HG02870 (cell line): ENCODE measurements around the gene OR2T34.
"Not testable (repeated sequence)": the region's sequence is repeated elsewhere in the genome, so short reads cannot be mapped to it uniquely, and the experiment has no call there.

Source experiments
- ATAC-seq: cut with Tn5 transposase; IDR thresholded peaks from one replicate; pipeline ENCODE4 v1.9.1; 2021; ENCODE audit warnings: mild to moderate bottlenecking, moderate library complexity; ENCODE audit not compliant: unreplicated experiment

Gene OR2T34, protein sequence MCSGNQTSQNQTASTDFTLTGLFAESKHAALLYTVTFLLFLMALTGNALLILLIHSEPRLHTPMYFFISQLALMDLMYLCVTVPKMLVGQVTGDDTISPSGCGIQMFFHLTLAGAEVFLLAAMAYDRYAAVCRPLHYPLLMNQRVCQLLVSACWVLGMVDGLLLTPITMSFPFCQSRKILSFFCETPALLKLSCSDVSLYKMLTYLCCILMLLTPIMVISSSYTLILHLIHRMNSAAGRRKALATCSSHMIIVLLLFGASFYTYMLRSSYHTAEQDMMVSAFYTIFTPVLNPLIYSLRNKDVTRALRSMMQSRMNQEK

DNA sequence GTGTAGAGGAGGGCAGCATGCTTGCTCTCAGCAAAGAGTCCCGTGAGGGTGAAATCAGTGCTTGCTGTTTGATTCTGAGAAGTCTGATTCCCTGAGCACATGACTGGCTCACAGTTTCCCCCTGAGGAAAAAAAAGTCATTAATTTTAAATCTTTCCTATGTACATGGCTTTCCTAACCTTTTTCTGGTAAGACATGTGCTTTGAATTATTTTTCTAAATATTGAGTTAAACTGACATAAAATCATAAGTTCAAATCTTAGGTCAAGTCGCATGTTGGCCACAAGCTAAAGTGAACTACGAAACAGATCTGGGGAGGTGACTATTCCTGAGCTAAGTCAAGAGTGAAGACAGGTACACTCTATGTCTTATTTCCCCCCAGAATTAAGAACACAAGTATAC, at the start of gene OR2T34:
TSS of gene OR2T34 (minus strand) at position 101 of the 400 bp plus-strand sequence. CDS start at position 101, 0 bp downstream.
- not testable (repeated sequence) for ATAC-seq

- ATAC-seq, result peak; percentile 90
These were observed 48.0 kb upstream of the OR2T34 start for GRCh38 chr1:248622570-248623001.

- ATAC-seq, result no peak
These were observed 47.2 kb upstream of the OR2T34 start for GRCh38 chr1:248621770-248622169.

DNA sequence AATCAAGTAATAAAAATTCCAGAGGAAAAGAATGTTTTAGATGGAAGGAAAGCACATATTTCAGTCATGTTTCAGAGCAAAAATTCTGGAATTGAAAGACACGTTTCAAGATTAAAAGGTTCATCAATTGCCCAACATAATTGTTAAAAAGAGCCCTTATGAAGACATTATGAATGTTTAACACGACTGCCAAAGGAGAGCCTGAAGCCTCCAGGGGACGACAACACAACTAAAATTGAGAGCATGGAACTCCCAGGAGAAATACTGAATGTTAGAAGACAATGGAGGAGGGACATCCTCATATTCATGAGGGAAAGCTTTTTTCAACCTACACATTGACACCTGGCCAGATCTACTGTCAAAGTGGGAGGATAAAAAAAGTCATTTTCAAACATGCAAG, 44.3 kb upstream of the OR2T34 start:
- ATAC-seq, result no peak

- ATAC-seq, result no peak
These were observed 43.6 kb upstream of the OR2T34 start for GRCh38 chr1:248618119-248618518.

- ATAC-seq, result peak; percentile 81
These were observed 39.2 kb upstream of the OR2T34 start for GRCh38 chr1:248613742-248614141.

- no peak for ATAC-seq
These were observed 37.4 kb upstream of the OR2T34 start for GRCh38 chr1:248611883-248612414.

- ATAC-seq, result no peak
These were observed 35.7 kb upstream of the OR2T34 start for GRCh38 chr1:248610301-248610700.

DNA sequence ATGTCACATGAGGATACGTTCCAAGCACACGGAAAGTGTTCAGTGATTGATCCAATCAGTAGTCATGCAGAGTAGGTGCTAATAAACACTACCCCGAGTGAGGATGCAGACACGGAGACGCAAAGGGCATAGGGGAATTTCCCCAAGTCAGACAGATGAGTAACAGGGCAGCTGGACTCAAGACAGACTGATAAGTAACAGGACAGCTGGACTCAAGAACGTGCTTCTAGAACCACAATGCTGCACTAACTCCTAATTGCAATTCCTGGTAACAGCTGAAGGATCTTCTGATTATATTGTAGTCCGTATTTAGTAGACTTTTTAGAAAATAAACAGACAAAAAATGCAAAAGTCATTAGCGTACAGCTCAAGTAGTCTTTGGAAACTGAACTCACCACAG, 24.8 kb upstream of the OR2T34 start:
- ATAC-seq, result no peak

DNA sequence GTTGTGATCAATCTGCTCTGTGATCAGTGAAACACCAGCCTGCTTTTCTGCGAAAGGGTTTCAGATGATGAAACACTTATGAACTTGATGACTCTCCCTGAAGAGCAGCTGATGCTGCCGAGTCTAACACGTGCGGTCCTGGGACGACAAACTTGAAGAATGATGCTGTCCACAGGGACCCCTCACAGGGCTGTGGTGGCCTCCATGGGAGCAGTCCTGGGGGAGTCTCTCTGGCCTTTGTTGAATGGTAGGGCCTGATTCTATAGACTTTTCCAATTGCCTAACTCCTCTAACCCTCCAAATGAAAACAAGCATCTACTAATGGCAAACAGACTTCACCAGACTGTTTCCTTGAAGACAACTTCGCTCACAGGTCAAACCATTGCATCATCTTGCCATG, 23.0 kb upstream of the OR2T34 start, which contains the start of gene OR2T10:
TSS of gene OR2T10 (minus strand) at position 112 of the 400 bp plus-strand sequence. CDS start 3,932 bp downstream, outside the sequence.
- ATAC-seq, result no peak

- ATAC-seq, result no peak
These were observed 22.1 kb upstream of the OR2T34 start for GRCh38 chr1:248596615-248597014.

DNA sequence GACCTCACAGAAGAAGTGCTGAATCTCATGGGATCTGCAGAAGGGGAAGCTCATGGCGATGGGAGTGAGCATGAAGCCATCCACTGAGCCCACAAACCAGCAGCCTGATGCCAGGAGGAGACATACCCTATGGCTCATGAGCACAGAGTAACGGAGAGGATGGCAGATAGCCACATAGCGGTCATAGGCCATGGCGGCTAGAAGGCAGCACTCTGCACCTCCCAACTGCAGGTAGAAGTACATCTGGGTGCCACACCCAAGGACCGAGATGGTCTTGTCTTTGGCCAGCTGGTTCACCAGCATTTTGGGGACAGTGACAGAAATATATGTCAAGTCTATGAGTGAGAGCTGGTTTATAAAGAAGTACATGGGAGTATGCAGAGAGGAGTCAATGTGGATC, 18.7 kb upstream of the OR2T34 start:
- ATAC-seq, result no peak

GRCh38 chr1:248592655-248593054, 18.1 kb upstream of the OR2T34 start:
- no peak for ATAC-seq

GRCh38 chr1:248590055-248590454, 15.5 kb upstream of the OR2T34 start:
- no peak for ATAC-seq

- ATAC-seq, result no peak
These were observed 14.8 kb upstream of the OR2T34 start for GRCh38 chr1:248589334-248589733.

- no peak for ATAC-seq
These were observed 10.7 kb upstream of the OR2T34 start for GRCh38 chr1:248585266-248585665.

DNA sequence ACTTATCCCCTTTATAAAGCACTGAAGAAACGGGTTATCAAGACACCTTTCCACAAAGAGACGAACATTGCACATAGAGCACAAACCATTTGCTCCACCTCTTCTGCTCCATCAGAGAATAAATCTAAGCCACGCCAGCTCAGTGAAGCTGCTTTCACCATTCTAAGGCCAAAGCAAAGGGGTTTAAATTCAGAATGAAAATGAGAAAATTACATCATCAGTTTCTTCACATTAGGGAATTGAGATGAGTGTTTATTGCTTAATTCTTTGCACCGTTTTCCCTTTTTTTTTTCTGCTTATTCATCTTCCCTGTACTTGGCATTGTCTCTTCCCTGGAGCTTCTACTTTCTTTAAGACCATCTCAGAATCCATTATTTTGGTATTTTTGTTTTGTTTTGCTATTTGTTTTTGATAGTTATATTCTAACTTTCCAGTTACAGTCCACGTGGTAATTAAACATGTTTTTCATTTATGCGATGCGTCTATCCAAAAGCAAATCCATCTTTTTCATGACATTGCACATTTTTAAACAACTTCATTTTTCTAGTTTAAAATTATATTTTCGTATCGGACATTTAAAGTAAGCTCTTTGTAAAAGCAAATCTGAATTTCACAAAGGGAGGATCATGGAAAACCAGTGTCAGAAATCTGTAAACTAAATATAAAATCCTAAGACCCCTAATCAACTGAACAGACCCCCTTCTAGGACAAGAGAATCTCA, 1.9 kb upstream of the OR2T34 start:
- ATAC-seq, result no peak

DNA sequence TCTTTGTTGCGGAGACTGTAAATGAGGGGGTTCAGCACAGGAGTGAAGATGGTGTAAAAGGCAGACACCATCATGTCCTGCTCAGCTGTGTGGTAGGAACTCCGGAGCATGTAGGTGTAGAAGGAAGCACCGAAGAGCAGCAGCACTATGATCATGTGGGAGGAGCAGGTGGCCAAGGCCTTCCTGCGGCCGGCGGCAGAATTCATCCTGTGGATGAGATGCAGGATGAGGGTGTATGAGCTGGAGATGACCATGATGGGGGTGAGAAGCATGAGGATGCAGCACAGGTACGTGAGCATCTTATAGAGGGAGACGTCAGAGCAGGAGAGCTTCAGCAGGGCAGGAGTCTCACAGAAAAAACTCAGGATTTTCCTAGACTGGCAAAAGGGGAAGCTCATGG, 701 bp downstream of the OR2T34 start:
- ATAC-seq, result not testable (repeated sequence)

DNA sequence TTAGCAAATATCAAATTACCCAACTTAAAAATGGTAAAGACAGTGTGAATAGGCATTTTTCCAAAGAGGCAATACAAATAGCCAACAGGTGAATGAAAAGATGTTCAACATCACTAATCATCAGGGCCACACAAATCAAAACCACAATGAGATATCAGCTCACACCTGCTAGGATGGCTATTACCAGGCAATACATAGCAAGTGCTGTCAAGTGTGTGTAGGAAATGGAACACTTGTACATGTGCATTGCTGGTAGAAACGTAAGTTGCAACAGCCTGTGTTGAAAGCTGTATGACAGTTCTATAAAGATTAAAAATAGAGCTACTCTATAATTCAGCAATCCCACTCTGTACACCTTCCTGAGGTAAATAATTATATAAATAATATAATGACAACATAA, 2.5 kb downstream of the OR2T34 start:
- ATAC-seq, result peak; percentile 74

DNA sequence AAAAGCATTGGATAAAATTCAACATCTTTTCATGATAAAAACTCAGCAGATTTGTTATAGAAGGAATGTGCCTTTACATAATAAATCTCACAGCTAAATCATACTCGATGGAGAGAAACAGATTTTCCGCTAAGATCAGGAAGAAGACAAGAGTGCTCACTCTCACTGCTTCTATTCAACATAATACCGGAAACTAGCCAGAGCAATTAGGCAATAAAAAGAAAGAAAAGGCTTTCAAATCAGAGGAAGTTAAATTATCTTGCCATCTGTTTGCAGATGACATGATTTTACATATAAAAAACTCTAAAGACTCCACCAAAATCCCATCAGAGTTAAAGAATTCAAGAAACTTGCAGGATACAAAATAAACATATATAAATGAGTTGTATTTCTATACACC, 3.7 kb downstream of the OR2T34 start:
- ATAC-seq, result not testable (repeated sequence)

DNA sequence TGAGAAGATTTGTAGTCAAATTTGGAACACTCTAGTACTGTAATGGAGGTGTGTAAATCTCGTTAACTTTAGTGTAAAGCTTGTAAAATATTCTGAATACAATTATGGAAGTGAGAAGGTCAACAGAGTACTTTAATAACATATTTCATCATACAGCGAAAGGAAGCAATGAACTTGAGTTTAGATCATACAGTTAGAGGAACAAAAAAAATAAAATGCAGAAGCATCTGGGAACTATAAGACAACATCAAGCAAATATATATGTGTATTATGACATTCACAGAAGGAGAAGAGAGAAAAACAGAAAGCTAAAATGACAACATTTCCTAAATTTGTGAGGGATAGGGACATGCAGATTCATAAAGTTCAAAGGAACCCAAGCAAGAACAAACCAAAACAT, 5.5 kb downstream of the OR2T34 start:
- not testable (repeated sequence) for ATAC-seq
